Ishikawa (cell line): Measurements from ENCODE around the gene SLC49A4.

ENCODE experiments used
- CEBPB ChIP-seq: IDR thresholded peaks from 2 replicates; pipeline ENCODE4 v1.6.1; 2012
- CREB1 ChIP-seq: IDR thresholded peaks from 2 replicates; pipeline ENCODE4 v1.6.1; 2012; ENCODE audit warnings: low read depth
- EGR1 ChIP-seq: IDR thresholded peaks from 2 replicates; pipeline ENCODE4 v1.6.1; 2012
- EP300 ChIP-seq: IDR thresholded peaks from 2 replicates; pipeline ENCODE4 v1.6.1; 2012; ENCODE audit warnings: borderline replicate concordance
- FOXM1 ChIP-seq: IDR thresholded peaks from 2 replicates; pipeline ENCODE4 v1.6.1; 2012; ENCODE audit warnings: low read depth, borderline replicate concordance
- NFIC ChIP-seq: IDR thresholded peaks from 2 replicates; pipeline ENCODE4 v1.6.1; 2012
- RAD21 ChIP-seq: IDR thresholded peaks from 2 replicates; pipeline ENCODE4 v1.6.1; 2012; ENCODE audit warnings: low read depth
- REST ChIP-seq: IDR thresholded peaks from 2 replicates; pipeline ENCODE4 v1.6.1; 2012; ENCODE audit warnings: low read depth, mild to moderate bottlenecking
- TAF1 ChIP-seq: IDR thresholded peaks from 2 replicates; pipeline ENCODE4 v1.6.1; 2012; ENCODE audit warnings: low read depth, mild to moderate bottlenecking
- TCF12 ChIP-seq: IDR thresholded peaks from 2 replicates; pipeline ENCODE4 v1.6.1; 2012; ENCODE audit warnings: low read depth
- TEAD4 ChIP-seq: IDR thresholded peaks from 2 replicates; pipeline ENCODE4 v1.6.1; 2012
- YY1 ChIP-seq: IDR thresholded peaks from 2 replicates; pipeline ENCODE4 v1.6.1; 2012; ENCODE audit warnings: low read depth
- ZBTB7A ChIP-seq: IDR thresholded peaks from 2 replicates; pipeline ENCODE4 v1.6.1; 2012; ENCODE audit warnings: low read depth
- TF ChIP-seq, protein P1 (sequence below): IDR thresholded peaks from 2 replicates; pipeline ENCODE4 v1.6.1; 2012
- TF ChIP-seq, protein P2 (sequence below): IDR thresholded peaks from 2 replicates; pipeline ENCODE4 v1.6.1; 2012

The SLC49A4 gene

DNA sequence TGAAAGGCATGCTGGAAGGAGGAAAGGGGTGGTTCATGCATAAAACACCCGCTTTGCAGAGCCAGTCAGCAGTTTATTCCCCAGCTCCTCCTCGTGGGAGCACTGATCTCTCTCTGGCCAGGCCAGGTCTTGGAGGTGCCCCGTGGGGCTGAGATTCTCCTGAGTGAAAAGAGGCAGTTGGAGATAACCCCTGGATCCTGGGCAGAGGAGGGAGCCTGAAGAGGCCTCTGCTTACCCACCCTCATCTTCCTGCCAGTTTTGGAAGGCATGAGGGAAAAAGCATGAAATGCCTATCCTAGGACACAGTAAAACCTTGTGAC, 124.4 kb downstream of the SLC49A4 start:
- TF ChIP-seq, protein P1, sequence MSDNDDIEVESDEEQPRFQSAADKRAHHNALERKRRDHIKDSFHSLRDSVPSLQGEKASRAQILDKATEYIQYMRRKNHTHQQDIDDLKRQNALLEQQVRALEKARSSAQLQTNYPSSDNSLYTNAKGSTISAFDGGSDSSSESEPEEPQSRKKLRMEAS: no peak
- TF ChIP-seq ZBTB7A (no peak), TEAD4 (no peak), EGR1 (no peak), EP300 (no peak), TAF1 (no peak), CEBPB (no peak), YY1 (no peak), CREB1 (no peak), TCF12 (no peak), REST (no peak; the same call in 1 of the 2 replicates), FOXM1 (no peak), RAD21 (no peak), NFIC (no peak)
- TF ChIP-seq, protein P2, sequence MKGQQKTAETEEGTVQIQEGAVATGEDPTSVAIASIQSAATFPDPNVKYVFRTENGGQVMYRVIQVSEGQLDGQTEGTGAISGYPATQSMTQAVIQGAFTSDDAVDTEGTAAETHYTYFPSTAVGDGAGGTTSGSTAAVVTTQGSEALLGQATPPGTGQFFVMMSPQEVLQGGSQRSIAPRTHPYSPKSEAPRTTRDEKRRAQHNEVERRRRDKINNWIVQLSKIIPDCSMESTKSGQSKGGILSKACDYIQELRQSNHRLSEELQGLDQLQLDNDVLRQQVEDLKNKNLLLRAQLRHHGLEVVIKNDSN: no peak

- TF ChIP-seq NFIC: no peak
- no peak for TF ChIP-seq CEBPB
Observed at GRCh38 chr3:122920986-122921385, 126.1 kb downstream of the SLC49A4 start.

DNA sequence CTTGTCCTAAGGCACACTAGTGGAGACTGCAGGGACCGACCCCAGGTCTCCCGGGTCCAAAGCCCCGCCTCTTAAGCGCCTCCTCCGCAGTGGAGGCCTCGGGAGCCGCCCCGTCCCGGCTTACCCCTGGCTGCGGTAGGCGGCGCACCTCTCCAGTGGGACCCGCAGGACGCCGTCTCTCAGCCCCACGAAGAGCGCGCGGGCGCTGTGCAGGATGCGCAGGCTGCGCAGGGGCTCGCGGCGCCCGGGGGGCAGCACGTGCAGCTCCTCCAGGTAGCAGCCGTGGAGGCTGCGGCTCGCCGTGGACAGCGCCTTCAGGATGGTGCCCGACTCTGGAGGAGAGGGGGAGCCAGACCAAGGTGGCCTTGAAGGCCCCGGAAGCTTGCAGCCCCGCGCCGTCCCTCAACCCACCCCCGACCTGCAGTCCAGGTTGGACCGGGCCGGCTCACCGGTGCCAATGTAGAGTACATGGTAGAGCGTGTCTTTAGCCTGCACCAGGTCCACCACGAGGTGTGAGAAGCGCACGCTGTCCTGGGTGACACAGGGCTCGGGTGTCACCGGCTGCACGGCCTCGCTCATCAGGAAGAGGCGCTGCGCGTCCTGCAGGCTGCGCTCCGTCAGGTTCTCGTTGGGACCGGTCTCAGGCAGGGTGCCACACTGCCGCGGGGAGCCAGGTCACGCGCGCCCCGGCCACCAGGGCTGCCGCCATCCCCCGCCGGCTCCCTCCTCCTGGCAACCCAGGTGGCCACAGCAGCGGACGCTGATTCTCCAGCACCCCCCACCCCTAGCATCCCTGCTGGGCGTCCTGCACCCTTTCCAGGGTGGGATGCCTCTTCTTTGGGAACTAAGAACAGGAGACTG, 127.2 kb downstream of the SLC49A4 start:
- TF ChIP-seq TCF12: no peak
- no peak for TF ChIP-seq ZBTB7A
- no peak for TF ChIP-seq CEBPB
- TF ChIP-seq EGR1: no peak
- TF ChIP-seq TAF1: no peak
- TF ChIP-seq, protein P2: no peak
- no peak for TF ChIP-seq NFIC
- peak; percentile 61 for TF ChIP-seq REST
- TF ChIP-seq, protein P1: peak; percentile 48; the same call in 1 of the 2 replicates
- peak; percentile 36; the same call in 1 of the 2 replicates for TF ChIP-seq RAD21
- TF ChIP-seq CREB1: no peak
- no peak for TF ChIP-seq FOXM1
- no peak for TF ChIP-seq YY1
- TF ChIP-seq TEAD4: no peak
- TF ChIP-seq EP300: no peak

GRCh38 chr3:122923611-122924010, 128.7 kb downstream of the SLC49A4 start:
- TF ChIP-seq RAD21 (no peak), TEAD4 (no peak), EGR1 (no peak), NFIC (no peak), CEBPB (no peak), FOXM1 (no peak)
- TF ChIP-seq, protein P1: no peak
- TF ChIP-seq, protein P2: no peak

DNA sequence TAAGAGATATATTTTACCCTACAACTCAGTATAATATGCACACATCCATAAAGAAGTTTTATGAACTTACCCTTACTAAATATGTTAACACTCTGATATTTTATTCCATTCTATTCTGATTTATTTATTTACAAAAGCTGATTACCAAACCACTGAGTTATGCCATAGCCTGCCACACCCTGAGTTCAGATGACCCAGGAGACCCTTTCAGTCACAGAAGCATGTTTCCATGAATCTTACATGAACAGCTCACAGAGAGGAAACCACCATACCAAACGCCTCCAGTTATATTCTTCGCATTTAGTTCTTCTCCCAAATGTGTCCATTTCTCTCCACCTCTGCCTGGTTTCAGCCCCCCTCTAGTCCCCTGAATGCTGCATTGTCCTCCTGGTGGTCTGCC, 129.2 kb downstream of the SLC49A4 start:
- no peak for TF ChIP-seq EGR1
- no peak for TF ChIP-seq NFIC
- no peak for TF ChIP-seq REST
- TF ChIP-seq YY1: no peak
- no peak for TF ChIP-seq RAD21
- TF ChIP-seq FOXM1: no peak
- TF ChIP-seq, protein P1: no peak
- TF ChIP-seq TEAD4: no peak
